PC-3 (cell line): ENCODE data around the gene IL3RA. TPM values are rescaled to one million over a fixed set of nuclear protein-coding genes. Genes with fewer than 3 reads are reported as not detected.

Experiments
- ATAC-seq: fragments of 200-7000 bp; cut with Tn5 transposase; 2 replicates; pipeline ENCODE4 v1.9.1; 2020; ENCODE audit warnings: mild to moderate bottlenecking, moderate library complexity
- BruUV-seq: library from RNA; stranded (reverse); fragments of 400-500 nt; replicated peaks from 2 replicates; lab custom pipeline; 2021; lab: Mats Ljungman, UMichigan
- CTCF ChIA-PET: fragments of 300-600 bp; sonication (Branson Sonifier 250); formaldehyde crosslinking; loops from one replicate; lab custom pipeline; 2022; ENCODE audit warnings: antibody characterized with exemption; lab: Charles Lee
- POLR2A ChIA-PET: fragments of 300-600 bp; sonication (Branson Sonifier 250); formaldehyde crosslinking; loops from one replicate; lab custom pipeline; 2022; ENCODE audit warnings: antibody characterized with exemption; ENCODE audit not compliant: unreplicated experiment; lab: Charles Lee
- DNase-seq: peaks from one replicate; pipeline ENCODE4 v3.0.0-alpha.2; 2015
- H2AFZ ChIP-seq: fragments of 300-600 bp; sonication (generic); 2 replicates; pipeline ENCODE4 v1.6.0; 2016; ENCODE audit warnings: antibody characterized with exemption, low read length
- H3F3A ChIP-seq: fragments of 300-600 bp; sonication (generic); one replicate; pipeline ENCODE4 v1.6.0; 2017; ENCODE audit warnings: antibody characterized with exemption, low read length, control low read depth, mild to moderate bottlenecking; ENCODE audit not compliant: unreplicated experiment
- H3K27ac ChIP-seq: fragments of 300-600 bp; sonication (generic); 2 replicates; pipeline ENCODE4 v1.5.1; 2016; ENCODE audit warnings: mild to moderate bottlenecking, low read length
- H3K27me3 ChIP-seq: fragments of 300-600 bp; sonication (generic); 2 replicates; pipeline ENCODE4 v1.6.1; 2016; ENCODE audit warnings: low read length, mixed read lengths
- H3K36me3 ChIP-seq: fragments of 300-600 bp; sonication (generic); 2 replicates; pipeline ENCODE4 v1.6.1; 2016; ENCODE audit warnings: low read depth, mixed run types, low read length, mixed read lengths
- H3K4me1 ChIP-seq: fragments of 300-600 bp; sonication (generic); 2 replicates; pipeline ENCODE4 v1.5.1; 2016; ENCODE audit warnings: low read length; ENCODE audit not compliant: insufficient read depth
- H3K4me2 ChIP-seq: fragments of 300-600 bp; sonication (generic); 2 replicates; pipeline ENCODE4 v1.6.0; 2016; ENCODE audit warnings: low read length
- H3K4me3 ChIP-seq: fragments of 300-600 bp; sonication (generic); 2 replicates; pipeline ENCODE4 v1.5.1; 2016; ENCODE audit warnings: mild to moderate bottlenecking, low read length, mixed read lengths
- H3K79me2 ChIP-seq: fragments of 300-600 bp; sonication (generic); 2 replicates; pipeline ENCODE4 v1.6.1; 2017; ENCODE audit warnings: low read length, mixed read lengths
- H3K9ac ChIP-seq: fragments of 300-600 bp; sonication (generic); 2 replicates; pipeline ENCODE4 v1.6.0; 2016; ENCODE audit warnings: mild to moderate bottlenecking, low read length
- H3K9me2 ChIP-seq: fragments of 300-600 bp; sonication (generic); replicated peaks from 2 replicates; pipeline ENCODE4 v1.6.1; 2016; ENCODE audit warnings: mixed run types, low read length, mixed read lengths
- H3K9me3 ChIP-seq: fragments of 300-600 bp; sonication (generic); 2 replicates; pipeline ENCODE4 v1.6.1; 2016; ENCODE audit warnings: low read length, mixed read lengths
- H4K20me1 ChIP-seq: fragments of 300-600 bp; sonication (generic); 2 replicates; pipeline ENCODE4 v1.6.1; 2016; ENCODE audit warnings: low read length, mixed read lengths
- EZH2 ChIP-seq: fragments of 300-600 bp; sonication (generic); IDR thresholded peaks from one replicate; pipeline ENCODE4 v1.6.1; 2017; ENCODE audit warnings: antibody characterized with exemption, mild to moderate bottlenecking, low read length; ENCODE audit not compliant: unreplicated experiment
- EZH2phosphoT487 ChIP-seq: fragments of 300-600 bp; sonication (generic); IDR thresholded peaks from 2 replicates; pipeline ENCODE4 v1.6.1; 2018; ENCODE audit warnings: mild to moderate bottlenecking, antibody characterized with exemption, low read length, borderline replicate concordance
- intact Hi-C: fragments of 100-400 bp; cut with micrococcal nuclease; formaldehyde crosslinking; loops from 2 replicates; pipeline ENCODE4 v1.9.0; 2023
- total RNA-seq: library from RNA; depleted of rRNA; stranded (reverse); fragments of >200 nt; gene quantifications from 2 replicates; pipeline ENCODE4 v1.2.3, GENCODE V29; 2014
- TF ChIP-seq, protein P1 (sequence below): fragments of 300-600 bp; sonication (generic); conservative IDR thresholded peaks from 2 replicates; pipeline ENCODE4 v1.5.1; 2017; ENCODE audit warnings: antibody characterized with exemption, low read depth, mild to moderate bottlenecking, low read length

IL3RA gene
- total RNA-seq, 1 experiment from 2014 or later: not detected

DNA sequence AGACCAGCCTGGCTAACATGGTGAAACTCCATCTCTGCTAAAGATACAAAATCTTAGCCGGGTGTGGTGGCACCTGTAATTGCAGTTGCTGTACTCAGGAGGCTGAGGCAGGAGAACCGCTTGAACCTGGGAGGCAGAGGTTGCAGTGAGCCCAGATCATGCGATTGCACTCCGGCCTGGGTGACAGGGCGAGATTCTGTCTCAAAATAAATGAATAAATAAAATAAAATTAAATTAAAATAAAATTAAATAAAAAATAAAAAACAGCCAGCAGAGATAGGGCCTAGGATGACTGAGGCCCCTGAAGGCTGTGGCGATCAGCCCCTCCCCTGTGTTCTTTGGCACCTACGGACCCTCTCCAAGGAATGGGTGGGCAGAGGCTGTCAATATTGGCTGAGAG, 22.8 kb upstream of the IL3RA start:
- no peak for ATAC-seq
- no peak for DNase-seq
- Histone ChIP-seq H3K9ac (no peak overlapping the region), H2AFZ (no peak overlapping the region), H3K4me3 (no peak overlapping the region), H4K20me1 (no peaks in the 10 kb centered on the region), H3F3A (no peaks in the 10 kb centered on the region), H3K27ac (no peak overlapping the region), H3K4me2 (no peak overlapping the region), H3K9me3 (no peaks in the 10 kb centered on the region), H3K27me3 (no peaks in the 10 kb centered on the region), H3K36me3 (no peaks in the 10 kb centered on the region), H3K9me2 (no peaks in the 10 kb centered on the region), H3K79me2 (no peaks in the 10 kb centered on the region), H3K4me1 (no peaks in the 10 kb centered on the region)
- ChIA-PET POLR2A (no interaction called here), CTCF (no interaction called here)
- intact Hi-C loops: no loop called here
- TF ChIP-seq EZH2phosphoT487 (no peak), EZH2 (no peak)
- TF ChIP-seq, protein P1, sequence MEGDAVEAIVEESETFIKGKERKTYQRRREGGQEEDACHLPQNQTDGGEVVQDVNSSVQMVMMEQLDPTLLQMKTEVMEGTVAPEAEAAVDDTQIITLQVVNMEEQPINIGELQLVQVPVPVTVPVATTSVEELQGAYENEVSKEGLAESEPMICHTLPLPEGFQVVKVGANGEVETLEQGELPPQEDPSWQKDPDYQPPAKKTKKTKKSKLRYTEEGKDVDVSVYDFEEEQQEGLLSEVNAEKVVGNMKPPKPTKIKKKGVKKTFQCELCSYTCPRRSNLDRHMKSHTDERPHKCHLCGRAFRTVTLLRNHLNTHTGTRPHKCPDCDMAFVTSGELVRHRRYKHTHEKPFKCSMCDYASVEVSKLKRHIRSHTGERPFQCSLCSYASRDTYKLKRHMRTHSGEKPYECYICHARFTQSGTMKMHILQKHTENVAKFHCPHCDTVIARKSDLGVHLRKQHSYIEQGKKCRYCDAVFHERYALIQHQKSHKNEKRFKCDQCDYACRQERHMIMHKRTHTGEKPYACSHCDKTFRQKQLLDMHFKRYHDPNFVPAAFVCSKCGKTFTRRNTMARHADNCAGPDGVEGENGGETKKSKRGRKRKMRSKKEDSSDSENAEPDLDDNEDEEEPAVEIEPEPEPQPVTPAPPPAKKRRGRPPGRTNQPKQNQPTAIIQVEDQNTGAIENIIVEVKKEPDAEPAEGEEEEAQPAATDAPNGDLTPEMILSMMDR: no peak
- no TSS peak for BruUV-seq

DNA sequence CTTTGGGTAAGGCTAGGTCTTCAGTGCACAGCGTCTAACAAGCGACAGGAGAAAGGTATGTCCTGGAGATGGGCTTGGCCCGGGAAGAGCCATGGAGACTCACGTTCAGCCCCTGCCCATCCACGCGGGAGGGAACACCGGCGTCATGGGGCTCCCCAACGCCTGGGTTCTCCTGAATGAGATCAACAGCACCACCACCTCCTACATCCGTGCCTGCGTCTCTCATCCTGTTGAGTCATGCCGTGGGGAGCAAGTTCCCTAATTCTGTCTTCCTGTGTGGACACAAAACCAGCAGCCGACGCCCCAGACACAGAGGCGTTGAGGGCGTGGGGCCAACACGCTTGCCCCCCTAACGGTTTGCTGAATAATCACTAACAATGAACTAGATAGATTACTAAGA, 20.1 kb upstream of the IL3RA start:
- Histone ChIP-seq H3K9me2 (no peaks in the 10 kb centered on the region), H3K4me1 (no peaks in the 10 kb centered on the region), H3K79me2 (no peaks in the 10 kb centered on the region), H3K36me3 (no peaks in the 10 kb centered on the region), H3K4me2 (no peak overlapping the region), H4K20me1 (no peaks in the 10 kb centered on the region), H3K9ac (no peak overlapping the region), H3K27ac (no peak overlapping the region), H3K9me3 (no peaks in the 10 kb centered on the region), H3F3A (no peaks in the 10 kb centered on the region), H2AFZ (no peak overlapping the region), H3K27me3 (no peaks in the 10 kb centered on the region), H3K4me3 (no peak overlapping the region)
- ChIA-PET CTCF (no interaction called here), POLR2A (no interaction called here)
- no peak for DNase-seq
- BruUV-seq: no TSS peak
- intact Hi-C loops: no loop called here
- TF ChIP-seq, protein P1: no peak
- no peak for TF ChIP-seq EZH2phosphoT487
- no peak for TF ChIP-seq EZH2
- ATAC-seq: no peak

DNA sequence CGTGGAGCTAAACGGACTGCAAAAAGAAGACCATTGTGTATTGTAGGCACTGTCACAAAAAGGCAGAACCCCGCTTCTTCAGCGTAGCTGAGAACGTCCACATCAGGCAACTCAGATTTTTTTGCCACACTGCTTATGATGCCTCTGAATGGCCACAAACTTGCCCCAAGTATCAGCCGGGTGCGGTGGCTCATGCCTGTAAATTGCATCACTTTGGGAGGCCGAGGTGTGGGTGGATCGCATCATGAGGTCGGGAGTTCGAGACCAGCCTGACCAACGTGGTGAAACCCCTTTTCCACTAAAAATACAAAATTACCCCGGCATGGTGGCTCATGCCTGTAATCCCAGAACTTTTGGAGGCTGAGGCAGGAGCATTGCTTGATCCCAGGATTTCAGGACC, 14.9 kb upstream of the IL3RA start:
- no peak overlapping the region for H2AFZ ChIP-seq
- CTCF ChIA-PET: no interaction called here
- ATAC-seq: no peak
- intact Hi-C loops: no loop called here
- H3K4me2 ChIP-seq: no peak overlapping the region
- H3K9ac ChIP-seq: no peak overlapping the region
- H3K4me3 ChIP-seq: no peak overlapping the region
- no peaks in the 10 kb centered on the region for H3K9me2 ChIP-seq
- no peaks in the 10 kb centered on the region for H3K79me2 ChIP-seq
- no peaks in the 10 kb centered on the region for H3K36me3 ChIP-seq
- TF ChIP-seq, protein P1: no peak
- no peak for TF ChIP-seq EZH2
- TF ChIP-seq EZH2phosphoT487: no peak
- no peaks in the 10 kb centered on the region for H3K27me3 ChIP-seq
- H3K4me1 ChIP-seq: no peaks in the 10 kb centered on the region
- DNase-seq: no peak
- H4K20me1 ChIP-seq: no peaks in the 10 kb centered on the region
- no TSS peak for BruUV-seq
- no peaks in the 10 kb centered on the region for H3F3A ChIP-seq
- POLR2A ChIA-PET: no interaction called here
- H3K27ac ChIP-seq: no peak overlapping the region
- H3K9me3 ChIP-seq: no peaks in the 10 kb centered on the region
